T-helper 1 cell treated with Interleukin-12 subunit alpha and Interleukin-12 subunit beta and Interleukin-4 antibody, amounts not matched to agents 30 ng/mL and 1 ng/mL, for 36 hours (primary cell): ENCODE results near the gene DDA1. TPM values are rescaled to one million over a fixed set of nuclear protein-coding genes. Genes with fewer than 3 reads are reported as not detected.
"Not testable (repeated sequence)": the region's sequence is repeated elsewhere in the genome, so short reads cannot be mapped to it uniquely, and the experiment has no call there.

Experiments
- intact Hi-C: fragments of 100-400 bp; cut with micrococcal nuclease; formaldehyde crosslinking; loops from one replicate; pipeline ENCODE4 v1.15.1; 2024
- total RNA-seq: library from RNA; stranded (reverse); gene quantifications from 2 replicates; pipeline ENCODE4 v1.2.3, GENCODE V29; 2022

The DDA1 gene
- 44.5 and 45.8 TPM in 2 replicates for total RNA-seq

GRCh38 chr19:17309198-17309964, at the start of gene DDA1:
TSS of gene DDA1 (plus strand) at chr19:17309563. CDS start at chr19:17309655, 92 bp downstream.
- intact Hi-C loops: loop anchor here (1.0 to 5.0 kb wide), 14 partner anchors 17 to 1213 kb away; partner anchors contain the start of genes BABAM1, BST2, COLGALT1 and ELL

GRCh38 chr19:17259934-17260333, 49.4 kb upstream of the DDA1 start:
- intact Hi-C loops: loop anchor here (2.0 kb wide), 1 partner anchor 25 kb away; no protein-coding TSS in a partner anchor

- intact Hi-C loops: loop anchor here (1.0 to 2.0 kb wide), 4 partner anchors 21 to 205 kb away; no protein-coding TSS in a partner anchor
These were observed 48.5 kb upstream of the DDA1 start for GRCh38 chr19:17260842-17261325.

- intact Hi-C loops: no loop called here
These were observed 46.8 kb upstream of the DDA1 start for GRCh38 chr19:17262557-17262956.

GRCh38 chr19:17263712-17264640, 45.4 kb upstream of the DDA1 start:
- intact Hi-C loops: no loop called here

- intact Hi-C loops: no loop called here
These were observed 44.8 kb upstream of the DDA1 start, which contains the start of gene USHBP1 for GRCh38 chr19:17264641-17264979. TSS of gene USHBP1 (minus strand) at chr19:17264745. CDS start at chr19:17264299, 446 bp downstream.

GRCh38 chr19:17266026-17266425, 43.3 kb upstream of the DDA1 start:
- intact Hi-C loops: loop anchor here (5.0 kb wide), 1 partner anchor 264 kb away; no protein-coding TSS in a partner anchor

- intact Hi-C loops: loop anchor here (5.0 kb wide), 1 partner anchor 264 kb away; no protein-coding TSS in a partner anchor
These were observed 42.8 kb upstream of the DDA1 start for GRCh38 chr19:17266589-17266974.

- intact Hi-C loops: loop anchor here (1.0 to 5.0 kb wide), 13 partner anchors 15 to 695 kb away; partner anchors contain the start of genes DDA1, GTPBP3, HAUS8 and MRPL34
These were observed 42.2 kb upstream of the DDA1 start, which contains the start of gene BABAM1 for GRCh38 chr19:17266975-17267788. TSS of gene BABAM1 (plus strand) at chr19:17267443. CDS start at chr19:17268807, 1,364 bp downstream.

GRCh38 chr19:17268754-17269153, 40.6 kb upstream of the DDA1 start:
- intact Hi-C loops: loop anchor here (5.0 kb wide), 1 partner anchor 266 kb away; no protein-coding TSS in a partner anchor

GRCh38 chr19:17274892-17275291, 34.5 kb upstream of the DDA1 start:
- intact Hi-C loops: not testable (repeated sequence)

GRCh38 chr19:17275441-17276175, 33.8 kb upstream of the DDA1 start:
- intact Hi-C loops: no loop called here

GRCh38 chr19:17279436-17279835, 29.9 kb upstream of the DDA1 start:
- intact Hi-C loops: no loop called here

GRCh38 chr19:17281391-17282304, 27.7 kb upstream of the DDA1 start, which contains the start of gene ANKLE1:
TSS of gene ANKLE1 (plus strand) at chr19:17281901. CDS start at chr19:17281921, 20 bp downstream.
- intact Hi-C loops: loop anchor here (1.0 to 2.0 kb wide), 5 partner anchors 14 to 511 kb away; partner anchors contain the start of gene BABAM1

GRCh38 chr19:17282488-17283125, 26.8 kb upstream of the DDA1 start:
- intact Hi-C loops: loop anchor here (1.0 to 2.0 kb wide), 5 partner anchors 15 to 512 kb away; partner anchors contain the start of gene BABAM1

GRCh38 chr19:17283504-17283996, 25.8 kb upstream of the DDA1 start:
- intact Hi-C loops: loop anchor here (2.0 kb wide), 1 partner anchor 513 kb away; no protein-coding TSS in a partner anchor

GRCh38 chr19:17285415-17286135, 23.8 kb upstream of the DDA1 start:
- intact Hi-C loops: no loop called here
